Activated T-helper 17 cell treated with anti-CD3 and anti-CD28 coated beads, Interleukin-2, amount 50 U/mL, for 72 hours (primary cell): ENCODE data around the gene FLVCR1. TPM values are rescaled to one million over a fixed set of nuclear protein-coding genes. Genes with fewer than 3 reads are reported as not detected.
"Not testable (repeated sequence)": the region's sequence is repeated elsewhere in the genome, so short reads cannot be mapped to it uniquely, and the experiment has no call there.

Source experiments
- ATAC-seq: fragments of 150-1000 bp; cut with Tn5 transposase; replicated peaks from 2 replicates; pipeline ENCODE4 v1.10.0; 2021; ENCODE audit warnings: mild to moderate bottlenecking, moderate library complexity
- H3K27ac Mint-ChIP-seq: one replicate; pipeline ENCODE4 v1.8.0; 2022; ENCODE audit warnings: mixed read lengths
- H3K27me3 Mint-ChIP-seq: one replicate; pipeline ENCODE4 v1.8.0; 2022; ENCODE audit warnings: mixed read lengths
- H3K36me3 Mint-ChIP-seq: one replicate; pipeline ENCODE4 v1.8.0; 2022; ENCODE audit warnings: low read depth, mild to moderate bottlenecking, mixed read lengths
- H3K4me1 Mint-ChIP-seq: one replicate; pipeline ENCODE4 v1.8.0; 2022; ENCODE audit warnings: mixed read lengths
- H3K4me3 Mint-ChIP-seq: one replicate; pipeline ENCODE4 v1.8.0; 2022; ENCODE audit warnings: mild to moderate bottlenecking, mixed read lengths
- H3K9me3 Mint-ChIP-seq: one replicate; pipeline ENCODE4 v1.8.0; 2022; ENCODE audit warnings: mixed read lengths
- total RNA-seq, 2 donors: library from RNA; stranded (reverse); gene quantifications; one replicate each; pipeline ENCODE4 v1.2.3, GENCODE V29; 2022

FLVCR1 gene
- total RNA-seq, 2 donors from 2014 or later = 9.7 to 22.9 TPM

GRCh38 chr1:212879947-212880690 is 22.0 kb downstream of the FLVCR1 start:
- no peaks in the 10 kb centered on the region for H3K4me1 Mint-ChIP-seq
- no peak for ATAC-seq
- no peak overlapping the region for H3K4me3 Mint-ChIP-seq
- no peaks in the 10 kb centered on the region for H3K27me3 Mint-ChIP-seq
- H3K9me3 Mint-ChIP-seq = no peaks in the 10 kb centered on the region
- peaks cover 63% of the 10 kb centered on the region for H3K36me3 Mint-ChIP-seq
- no peak overlapping the region for H3K27ac Mint-ChIP-seq

- Mint-ChIP-seq H3K27me3 (no peaks in the 10 kb centered on the region), H3K9me3 (no peaks in the 10 kb centered on the region), H3K4me3 (no peak overlapping the region), H3K36me3 (peaks cover 79% of the 10 kb centered on the region), H3K4me1 (no peaks in the 10 kb centered on the region), H3K27ac (no peak overlapping the region)
- ATAC-seq = no peak
Measured at GRCh38 chr1:212884592-212884991, 26.5 kb downstream of the FLVCR1 start.

DNA sequence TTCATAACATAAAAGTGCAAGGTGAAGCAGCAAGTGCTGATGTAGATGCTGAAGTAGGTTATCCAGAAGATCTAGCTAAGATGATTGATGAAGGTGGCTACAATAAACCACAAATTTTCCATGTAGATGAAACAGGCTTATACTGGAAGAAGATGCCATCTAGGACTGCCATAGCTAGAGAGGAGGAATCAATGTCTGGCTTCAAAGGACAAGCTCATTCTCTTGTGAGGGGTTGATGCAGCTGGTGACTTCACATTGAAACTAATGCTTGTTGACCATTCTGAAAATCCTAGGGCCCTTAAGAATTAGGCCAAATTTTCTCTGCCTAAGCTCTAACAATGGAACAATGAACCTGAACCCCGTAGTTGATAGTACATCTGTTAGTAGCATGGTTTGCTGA is 34.0 kb downstream of the FLVCR1 start:
- ATAC-seq = no peak
- H3K4me3 Mint-ChIP-seq = no peak overlapping the region
- peaks cover 96% of the 10 kb centered on the region for H3K36me3 Mint-ChIP-seq
- H3K27ac Mint-ChIP-seq = no peak overlapping the region
- no peaks in the 10 kb centered on the region for H3K9me3 Mint-ChIP-seq
- no peaks in the 10 kb centered on the region for H3K4me1 Mint-ChIP-seq
- no peaks in the 10 kb centered on the region for H3K27me3 Mint-ChIP-seq

GRCh38 chr1:212899845-212900244 is 41.8 kb downstream of the FLVCR1 start:
- H3K4me1 Mint-ChIP-seq = no peaks in the 10 kb centered on the region
- H3K4me3 Mint-ChIP-seq = no peak overlapping the region
- no peak for ATAC-seq
- H3K36me3 Mint-ChIP-seq = peaks cover 43% of the 10 kb centered on the region
- H3K27ac Mint-ChIP-seq = no peak overlapping the region
- no peaks in the 10 kb centered on the region for H3K27me3 Mint-ChIP-seq
- H3K9me3 Mint-ChIP-seq = peaks cover 20% of the 10 kb centered on the region

- Mint-ChIP-seq H3K4me3 (no peak overlapping the region), H3K27ac (no peak overlapping the region), H3K27me3 (no peaks in the 10 kb centered on the region), H3K9me3 (peaks cover 26% of the 10 kb centered on the region), H3K36me3 (peaks cover 28% of the 10 kb centered on the region), H3K4me1 (no peaks in the 10 kb centered on the region)
- no peak for ATAC-seq
Measured at GRCh38 chr1:212901290-212901689, 43.2 kb downstream of the FLVCR1 start.

GRCh38 chr1:212902054-212902453 is 44.0 kb downstream of the FLVCR1 start:
- no peak overlapping the region for H3K27ac Mint-ChIP-seq
- peaks cover 25% of the 10 kb centered on the region for H3K36me3 Mint-ChIP-seq
- H3K4me1 Mint-ChIP-seq = no peaks in the 10 kb centered on the region
- H3K27me3 Mint-ChIP-seq = no peaks in the 10 kb centered on the region
- H3K9me3 Mint-ChIP-seq = peaks cover 26% of the 10 kb centered on the region
- no peak for ATAC-seq
- no peak overlapping the region for H3K4me3 Mint-ChIP-seq

DNA sequence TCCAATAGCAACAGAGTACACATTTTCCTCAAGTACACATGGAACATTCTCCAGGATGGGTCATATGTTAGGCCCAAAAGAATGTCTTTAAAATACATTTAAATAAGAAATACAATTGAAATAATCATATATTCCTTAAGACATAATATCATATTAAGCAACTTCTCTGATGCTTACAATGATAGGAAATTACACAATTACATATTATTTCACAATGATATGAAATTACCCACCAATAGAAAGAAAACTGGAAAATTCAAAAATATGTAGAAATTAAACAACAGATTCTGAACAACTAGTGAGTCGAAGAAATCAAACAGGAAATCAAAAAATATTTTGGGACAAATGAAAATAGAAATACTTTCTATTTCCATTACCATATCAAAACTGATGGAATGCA is 45.6 kb downstream of the FLVCR1 start:
- no peak for ATAC-seq
- Mint-ChIP-seq H3K4me3 (no peak overlapping the region), H3K36me3 (peaks cover 9% of the 10 kb centered on the region), H3K27ac (no peak overlapping the region), H3K9me3 (peaks cover 26% of the 10 kb centered on the region), H3K27me3 (no peaks in the 10 kb centered on the region), H3K4me1 (no peaks in the 10 kb centered on the region)

DNA sequence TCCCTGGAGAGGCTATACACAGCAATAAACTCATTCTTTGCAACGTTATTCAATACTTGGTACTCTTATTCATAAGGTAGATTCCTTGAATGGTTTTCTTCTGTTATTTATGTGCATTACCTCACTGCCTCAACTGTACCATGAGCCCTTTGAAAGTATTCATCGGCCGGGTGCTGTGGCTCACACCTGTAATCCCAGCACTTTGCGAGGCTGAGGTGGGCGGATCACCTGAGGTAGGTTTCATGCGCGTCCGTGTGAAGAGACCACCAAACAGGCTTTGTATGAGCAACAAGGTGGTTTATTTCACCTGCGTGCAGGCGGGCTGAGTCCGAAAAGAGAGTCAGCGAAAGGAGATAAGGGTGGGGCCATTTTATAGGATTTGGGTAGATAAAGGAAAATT is 50.0 kb downstream of the FLVCR1 start:
- H3K4me1 Mint-ChIP-seq, H3K27ac Mint-ChIP-seq, ATAC-seq, H3K36me3 Mint-ChIP-seq, H3K27me3 Mint-ChIP-seq, H3K4me3 Mint-ChIP-seq: not testable (repeated sequence)
- peaks cover 12% of the 10 kb centered on the region for H3K9me3 Mint-ChIP-seq

- no peak for ATAC-seq
- no peak overlapping the region for H3K4me3 Mint-ChIP-seq
Measured at GRCh38 chr1:212908971-212909370, 50.9 kb downstream of the FLVCR1 start.

GRCh38 chr1:212909652-212910063 is 51.6 kb downstream of the FLVCR1 start:
- no peak overlapping the region for H3K27ac Mint-ChIP-seq
- ATAC-seq = no peak
- H3K27me3 Mint-ChIP-seq = no peaks in the 10 kb centered on the region
- H3K4me3 Mint-ChIP-seq = no peak overlapping the region
- H3K4me1 Mint-ChIP-seq = no peaks in the 10 kb centered on the region
- H3K36me3 Mint-ChIP-seq = no peaks in the 10 kb centered on the region
- H3K9me3 Mint-ChIP-seq = peaks cover 8% of the 10 kb centered on the region

More at GRCh38 chr1:212908971-212909370, 50.9 kb downstream of the FLVCR1 start:
- Mint-ChIP-seq H3K36me3 (no peaks in the 10 kb centered on the region), H3K9me3 (peaks cover 12% of the 10 kb centered on the region), H3K4me1 (no peaks in the 10 kb centered on the region), H3K27ac (no peak overlapping the region), H3K27me3 (no peaks in the 10 kb centered on the region)

- ATAC-seq, H3K27me3 Mint-ChIP-seq, H3K9me3 Mint-ChIP-seq, H3K27ac Mint-ChIP-seq, H3K36me3 Mint-ChIP-seq, H3K4me3 Mint-ChIP-seq, H3K4me1 Mint-ChIP-seq: not testable (repeated sequence)
Measured at GRCh38 chr1:212910213-212910612, 52.1 kb downstream of the FLVCR1 start.

DNA sequence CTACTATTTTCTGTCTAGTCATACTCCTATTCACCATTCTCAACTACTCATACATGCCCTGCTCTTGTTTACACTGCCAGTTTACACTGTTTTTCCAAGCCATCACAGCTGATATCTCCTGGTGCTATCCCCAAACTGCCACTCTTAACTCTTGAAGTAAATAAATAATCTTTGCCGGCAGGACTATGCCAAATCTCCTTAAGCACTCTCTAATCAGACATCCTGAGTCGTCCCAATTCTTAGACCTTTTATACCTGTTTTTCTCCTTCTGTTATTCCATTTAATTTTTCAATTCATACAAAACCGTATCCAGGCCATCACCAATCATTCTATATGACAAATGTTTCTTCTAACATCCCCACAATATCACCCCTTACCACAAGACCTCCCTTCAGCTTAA is 55.6 kb downstream of the FLVCR1 start:
- H3K27ac Mint-ChIP-seq, H3K4me3 Mint-ChIP-seq, H3K4me1 Mint-ChIP-seq, H3K9me3 Mint-ChIP-seq, H3K36me3 Mint-ChIP-seq, ATAC-seq: not testable (repeated sequence)
- H3K27me3 Mint-ChIP-seq = peaks cover 15% of the 10 kb centered on the region

DNA sequence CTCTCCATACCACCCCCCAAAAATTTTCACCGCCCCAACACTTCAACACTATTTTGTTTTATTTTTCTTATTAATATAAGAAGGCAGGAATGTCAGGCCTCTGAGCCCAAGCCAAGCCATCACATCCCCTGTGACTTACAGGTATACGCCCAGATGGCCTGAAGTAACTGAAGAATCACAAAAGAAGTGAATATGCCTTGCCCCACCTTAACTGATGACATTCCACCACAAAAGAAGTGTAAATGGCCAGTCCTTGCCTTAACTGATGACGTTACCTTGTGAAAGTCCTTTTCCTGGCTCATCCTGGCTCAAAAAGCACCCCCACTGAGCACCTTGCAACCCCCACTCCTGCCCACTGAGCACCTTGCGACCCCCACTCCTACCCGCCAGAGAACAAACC is 56.0 kb downstream of the FLVCR1 start:
- H3K4me1 Mint-ChIP-seq, H3K27ac Mint-ChIP-seq, H3K9me3 Mint-ChIP-seq, H3K36me3 Mint-ChIP-seq, H3K4me3 Mint-ChIP-seq, ATAC-seq: not testable (repeated sequence)
- H3K27me3 Mint-ChIP-seq = peaks cover 15% of the 10 kb centered on the region

DNA sequence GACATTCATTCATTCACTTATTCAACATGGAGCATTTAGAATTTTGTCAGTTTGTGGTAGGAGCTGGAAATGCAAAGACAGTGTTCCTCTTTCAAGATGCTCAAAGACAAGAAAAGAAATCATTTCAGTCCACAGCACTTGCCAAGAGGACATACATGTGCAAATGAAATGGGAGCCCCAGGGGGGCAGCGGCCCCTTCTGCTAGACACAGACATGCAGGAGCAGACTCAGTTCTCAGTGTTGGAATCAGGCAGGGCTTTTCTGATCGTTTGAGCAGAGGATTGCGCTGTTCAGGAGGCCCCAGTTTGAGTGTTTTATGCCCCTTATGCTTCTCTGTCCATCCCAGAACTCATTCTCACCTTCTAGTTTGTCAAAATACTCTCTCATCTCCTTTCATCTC is 56.7 kb downstream of the FLVCR1 start:
- Mint-ChIP-seq H3K36me3 (no peaks in the 10 kb centered on the region), H3K9me3 (no peaks in the 10 kb centered on the region), H3K4me3 (no peak overlapping the region), H3K4me1 (no peaks in the 10 kb centered on the region), H3K27me3 (peaks cover 15% of the 10 kb centered on the region), H3K27ac (no peak overlapping the region)
- ATAC-seq = no peak

DNA sequence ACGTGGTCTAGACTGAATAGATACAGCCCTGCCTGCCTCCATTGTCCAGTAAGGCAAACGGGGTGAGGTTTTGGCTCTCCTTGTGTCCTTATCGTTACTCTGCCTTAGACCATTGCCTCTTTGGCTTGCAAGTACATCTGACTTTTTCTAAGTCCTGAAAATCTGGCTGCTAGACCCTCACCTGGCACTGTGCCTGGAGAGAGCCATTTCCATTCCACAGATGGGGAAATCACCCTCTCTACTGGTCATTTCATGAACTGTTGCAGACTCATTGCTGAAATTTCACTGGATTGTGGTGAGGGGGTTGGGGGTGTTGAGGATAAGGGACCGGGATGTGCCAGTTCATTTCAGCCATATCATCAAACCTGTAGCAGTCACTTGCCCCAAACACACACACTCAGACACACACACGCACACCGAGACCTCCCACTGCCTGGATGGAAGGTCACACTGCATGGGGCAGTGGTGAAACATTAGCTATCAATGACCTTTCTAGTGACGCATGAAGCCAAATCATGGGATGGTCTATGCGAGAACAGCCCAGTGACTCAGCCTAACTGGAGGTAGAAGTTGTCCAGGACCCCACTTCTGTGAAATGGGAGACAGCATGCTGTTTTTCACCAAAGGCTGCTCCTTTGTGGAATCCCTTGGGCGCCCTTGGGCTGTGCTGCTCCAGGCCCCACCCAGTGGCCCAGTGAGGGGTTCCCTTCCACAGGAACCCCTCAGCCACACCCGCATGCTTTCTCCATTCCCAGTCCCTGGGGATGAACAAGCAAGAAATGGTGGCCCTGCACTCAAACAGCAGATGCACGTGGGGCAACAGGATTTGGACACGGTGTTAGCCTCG is 57.4 kb downstream of the FLVCR1 start:
- H3K36me3 Mint-ChIP-seq = no peaks in the 10 kb centered on the region
- H3K27ac Mint-ChIP-seq = no peak overlapping the region
- no peaks in the 10 kb centered on the region for H3K9me3 Mint-ChIP-seq
- H3K27me3 Mint-ChIP-seq = peaks cover 15% of the 10 kb centered on the region
- no peak for ATAC-seq
- H3K4me3 Mint-ChIP-seq = no peak overlapping the region
- no peaks in the 10 kb centered on the region for H3K4me1 Mint-ChIP-seq
